ENCODE results near the gene SLC19A1.

Gene SLC19A1

DNA sequence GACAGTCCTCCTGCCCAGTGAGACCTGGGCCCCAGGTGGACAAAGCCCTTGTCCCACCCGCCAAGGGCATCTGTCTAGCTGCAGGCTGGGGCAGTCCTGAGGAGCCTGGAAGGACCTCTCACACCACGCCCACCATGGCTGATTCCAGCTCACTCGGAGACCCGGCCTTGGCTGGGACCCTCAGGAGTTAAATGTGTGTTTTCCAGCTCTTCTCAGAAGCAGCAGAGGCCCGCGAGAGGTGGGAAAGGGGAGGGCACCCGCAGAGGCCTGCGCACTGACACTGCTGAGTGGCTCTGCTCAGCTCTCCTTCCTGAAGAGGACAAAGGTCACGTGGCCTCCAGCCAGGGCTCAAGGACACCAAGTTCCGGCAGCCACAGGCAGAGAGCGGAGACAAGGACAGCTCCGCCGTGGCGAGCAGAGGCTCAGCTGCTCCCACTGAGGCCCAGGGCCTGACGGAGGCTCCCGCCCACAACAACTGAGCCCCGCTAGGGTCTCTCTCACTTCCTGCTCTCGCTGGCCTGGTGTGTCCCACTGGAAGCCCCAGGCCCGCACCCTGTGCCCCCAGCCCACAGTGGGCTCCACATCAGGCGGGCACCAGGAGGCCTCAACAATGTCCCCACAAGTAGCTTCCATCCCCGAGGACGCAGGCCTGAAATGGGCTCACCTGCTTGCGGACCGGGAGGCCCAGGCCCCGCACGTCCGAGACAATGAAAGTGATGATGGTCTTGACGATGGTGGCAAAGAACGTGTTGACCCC lies 16.9 kb downstream of the SLC19A1 start:
- no peak overlapping the region for H3K4me3 ChIP-seq (replicated peaks in 1 of 2; ENCODE audit: low read depth in 2 of 2, low read length in 2 of 2)
- TF ChIP-seq, protein P1, sequence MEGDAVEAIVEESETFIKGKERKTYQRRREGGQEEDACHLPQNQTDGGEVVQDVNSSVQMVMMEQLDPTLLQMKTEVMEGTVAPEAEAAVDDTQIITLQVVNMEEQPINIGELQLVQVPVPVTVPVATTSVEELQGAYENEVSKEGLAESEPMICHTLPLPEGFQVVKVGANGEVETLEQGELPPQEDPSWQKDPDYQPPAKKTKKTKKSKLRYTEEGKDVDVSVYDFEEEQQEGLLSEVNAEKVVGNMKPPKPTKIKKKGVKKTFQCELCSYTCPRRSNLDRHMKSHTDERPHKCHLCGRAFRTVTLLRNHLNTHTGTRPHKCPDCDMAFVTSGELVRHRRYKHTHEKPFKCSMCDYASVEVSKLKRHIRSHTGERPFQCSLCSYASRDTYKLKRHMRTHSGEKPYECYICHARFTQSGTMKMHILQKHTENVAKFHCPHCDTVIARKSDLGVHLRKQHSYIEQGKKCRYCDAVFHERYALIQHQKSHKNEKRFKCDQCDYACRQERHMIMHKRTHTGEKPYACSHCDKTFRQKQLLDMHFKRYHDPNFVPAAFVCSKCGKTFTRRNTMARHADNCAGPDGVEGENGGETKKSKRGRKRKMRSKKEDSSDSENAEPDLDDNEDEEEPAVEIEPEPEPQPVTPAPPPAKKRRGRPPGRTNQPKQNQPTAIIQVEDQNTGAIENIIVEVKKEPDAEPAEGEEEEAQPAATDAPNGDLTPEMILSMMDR (IDR thresholded peaks at IDR 0.05; ENCODE audit: low read depth, low read length): no peak
- DNase-seq (ENCODE audit: low read depth in 2 of 2): no peak

GRCh38 chr21:45524756-45525152 lies 17.5 kb downstream of the SLC19A1 start:
- H3K4me3 ChIP-seq (replicated peaks in 1 of 2; ENCODE audit: low read depth in 2 of 2, low read length in 2 of 2): no peak overlapping the region
- TF ChIP-seq, protein P1 (IDR thresholded peaks at IDR 0.05; ENCODE audit: low read depth, low read length): no peak
- no peak for DNase-seq (ENCODE audit: low read depth in 2 of 2)

- DNase-seq (ENCODE audit: low read depth in 2 of 2): no peak
- H3K4me3 ChIP-seq (replicated peaks in 1 of 2; ENCODE audit: low read depth in 2 of 2, low read length in 2 of 2): no peak overlapping the region
- TF ChIP-seq, protein P1 (IDR thresholded peaks at IDR 0.05; ENCODE audit: low read depth, low read length): no peak
Measured at GRCh38 chr21:45523411-45524101, 18.7 kb downstream of the SLC19A1 start.

- TF ChIP-seq, protein P1 (IDR thresholded peaks at IDR 0.05; ENCODE audit: low read depth, low read length): no peak
- H3K4me3 ChIP-seq (replicated peaks in 1 of 2; ENCODE audit: low read depth in 2 of 2, low read length in 2 of 2): no peak overlapping the region
- no peak for DNase-seq (ENCODE audit: low read depth in 2 of 2)
Measured at GRCh38 chr21:45522986-45523385, 19.3 kb downstream of the SLC19A1 start.

GRCh38 chr21:45522381-45522780 lies 19.9 kb downstream of the SLC19A1 start:
- TF ChIP-seq, protein P1 (IDR thresholded peaks at IDR 0.05; ENCODE audit: low read depth, low read length): no peak
- no peak overlapping the region for H3K4me3 ChIP-seq (replicated peaks in 1 of 2; ENCODE audit: low read depth in 2 of 2, low read length in 2 of 2)
- no peak for DNase-seq (ENCODE audit: low read depth in 2 of 2)

- TF ChIP-seq, protein P1 (IDR thresholded peaks at IDR 0.05; ENCODE audit: low read depth, low read length): no peak
- no peak overlapping the region for H3K4me3 ChIP-seq (replicated peaks in 1 of 2; ENCODE audit: low read depth in 2 of 2, low read length in 2 of 2)
- no peak for DNase-seq (ENCODE audit: low read depth in 2 of 2)
Measured at GRCh38 chr21:45521241-45521640, 21.0 kb downstream of the SLC19A1 start.
